IMR-90 (cell line): ENCODE results near the gene ANKDD1B. TPM values are rescaled to one million over a fixed set of nuclear protein-coding genes. Genes with fewer than 3 reads are reported as not detected.

Experiments
- ATAC-seq: fragments of 200-7000 bp; cut with Tn5 transposase; 2 replicates; pipeline ENCODE4 v1.9.1; 2020; ENCODE audit warnings: low read depth, mild to moderate bottlenecking, moderate library complexity
- BruUV-seq: library from RNA; stranded (reverse); fragments of 400-500 nt; replicated peaks from 2 replicates; lab custom pipeline; 2021; lab: Mats Ljungman, UMichigan
- CTCF ChIA-PET: fragments of 300-600 bp; formaldehyde crosslinking; extraction: SDS; loops from one replicate; lab custom pipeline; 2021; ENCODE audit warnings: antibody characterized with exemption; lab: Yijun Ruan, JAX
- POLR2A ChIA-PET: fragments of 300-600 bp; sonication (Branson Sonifier 250); formaldehyde crosslinking; loops from one replicate; lab custom pipeline; 2022; ENCODE audit warnings: antibody characterized with exemption; ENCODE audit not compliant: unreplicated experiment; lab: Charles Lee
- DNase-seq: peaks from one replicate; pipeline ENCODE4 v3.0.0; 2013
- H2AFZ ChIP-seq: replicated peaks from 2 replicates; pipeline ENCODE3; 2013; ENCODE audit warnings: low read length, mild to moderate bottlenecking; ENCODE audit not compliant: poor library complexity
- H2AK5ac ChIP-seq: 2 replicates; pipeline ENCODE4 v1.6.1; 2013; ENCODE audit warnings: low read depth, low read length, inconsistent platforms
- H2AK9ac ChIP-seq: replicated peaks from 2 replicates; pipeline ENCODE3; 2013; ENCODE audit warnings: mild to moderate bottlenecking, low read depth, low read length, moderate library complexity; ENCODE audit not compliant: poor library complexity
- H2BK120ac ChIP-seq: 2 replicates; pipeline ENCODE4 v1.6.1; 2013; ENCODE audit warnings: low read depth, low read length, inconsistent platforms
- H2BK15ac ChIP-seq: 3 replicates; pipeline ENCODE4 v1.6.1; 2013; ENCODE audit warnings: low read depth, low read length, inconsistent platforms
- H2BK20ac ChIP-seq: 2 replicates; pipeline ENCODE4 v1.6.1; 2013; ENCODE audit warnings: low read depth, mild to moderate bottlenecking, inconsistent platforms, low read length, moderate library complexity
- H2BK5ac ChIP-seq: 2 replicates; pipeline ENCODE4 v1.6.1; 2013; ENCODE audit warnings: mild to moderate bottlenecking, low read depth, low read length, inconsistent platforms; ENCODE audit not compliant: poor library complexity, severe bottlenecking
- H3K14ac ChIP-seq: replicated peaks from 2 replicates; pipeline ENCODE4 v1.6.1; 2013; ENCODE audit warnings: low read depth, low read length, inconsistent platforms
- H3K18ac ChIP-seq: 2 replicates; pipeline ENCODE4 v1.6.1; 2013; ENCODE audit warnings: low read depth, low read length, control low read depth
- H3K23ac ChIP-seq: 2 replicates; pipeline ENCODE4 v1.6.1; 2013; ENCODE audit warnings: low read depth, low read length, inconsistent platforms
- H3K27ac ChIP-seq: 2 replicates; pipeline ENCODE4 v1.5.1; 2013; ENCODE audit warnings: mild to moderate bottlenecking, control low read depth, low read length; ENCODE audit not compliant: insufficient read depth
- H3K27me3 ChIP-seq: 2 replicates; pipeline ENCODE4 v1.6.1; 2013; ENCODE audit warnings: low read length; ENCODE audit not compliant: control insufficient read depth, insufficient read depth
- H3K36me3 ChIP-seq: 2 replicates; pipeline ENCODE4 v1.6.1; 2013; ENCODE audit warnings: low read length, mixed read lengths; ENCODE audit not compliant: control insufficient read depth, insufficient read depth
- H3K4ac ChIP-seq: 2 replicates; pipeline ENCODE4 v1.6.1; 2013; ENCODE audit warnings: low read depth, low read length, inconsistent platforms
- H3K4me1 ChIP-seq: 2 replicates; pipeline ENCODE4 v1.6.1; 2013; ENCODE audit warnings: low read length, mixed read lengths; ENCODE audit not compliant: control insufficient read depth, insufficient read depth
- H3K4me2 ChIP-seq: 2 replicates; pipeline ENCODE4 v1.6.1; 2013; ENCODE audit warnings: low read depth, mild to moderate bottlenecking, control low read depth, low read length, moderate library complexity
- H3K4me3 ChIP-seq: 2 replicates; pipeline ENCODE4 v1.5.1; 2013; ENCODE audit warnings: low read depth, mild to moderate bottlenecking, control low read depth, low read length, moderate library complexity; ENCODE audit not compliant: insufficient read depth
- H3K56ac ChIP-seq: 2 replicates; pipeline ENCODE4 v1.6.1; 2013; ENCODE audit warnings: low read length, inconsistent platforms; ENCODE audit not compliant: insufficient read depth; ENCODE audit errors: extremely low read depth
- H3K79me1 ChIP-seq, 2 experiments: 2 replicates each; pipeline ENCODE4 v1.6.1; 2013; ENCODE audit warnings: low read length in 2 of 2, inconsistent platforms in 1 of 2, low read depth in 1 of 2
- H3K9ac ChIP-seq: 2 replicates; pipeline ENCODE4 v1.6.1; 2013; ENCODE audit warnings: low read depth, low read length, control low read depth
- H3K9me1 ChIP-seq: 2 replicates; pipeline ENCODE4 v1.6.1; 2013; ENCODE audit warnings: low read length, inconsistent platforms; ENCODE audit not compliant: insufficient read depth
- H3K9me3 ChIP-seq: 2 replicates; pipeline ENCODE4 v1.6.1; 2013; ENCODE audit warnings: low read length; ENCODE audit not compliant: control insufficient read depth, insufficient read depth
- H4K20me1 ChIP-seq: 2 replicates; pipeline ENCODE4 v1.6.1; 2013; ENCODE audit warnings: low read length, inconsistent platforms; ENCODE audit not compliant: insufficient read depth
- H4K5ac ChIP-seq: 2 replicates; pipeline ENCODE4 v1.6.1; 2013; ENCODE audit warnings: mild to moderate bottlenecking, low read depth, low read length, control low read depth
- H4K8ac ChIP-seq, 2 experiments: 2 replicates each; pipeline ENCODE4 v1.6.1; 2013; ENCODE audit warnings: low read depth in 2 of 2, low read length in 2 of 2, control low read depth in 1 of 2, inconsistent platforms in 1 of 2
- H4K91ac ChIP-seq: 2 replicates; pipeline ENCODE4 v1.6.1; 2013; ENCODE audit warnings: low read depth, low read length, inconsistent platforms; ENCODE audit not compliant: insufficient read depth
- CEBPB ChIP-seq: IDR thresholded peaks from 2 replicates; pipeline ENCODE4 v1.6.1; 2012; ENCODE audit warnings: low read depth, low read length, improper control_type of control experiment
- CHD1 ChIP-seq: IDR thresholded peaks from 2 replicates; pipeline ENCODE4 v1.6.1; 2012; ENCODE audit warnings: low read depth, low read length, improper control_type of control experiment
- MAZ ChIP-seq: IDR thresholded peaks from 2 replicates; pipeline ENCODE4 v1.6.1; 2012; ENCODE audit warnings: low read depth, mild to moderate bottlenecking, low read length, improper control_type of control experiment, moderate library complexity, borderline replicate concordance
- MXI1 ChIP-seq: IDR thresholded peaks from 2 replicates; pipeline ENCODE4 v1.6.1; 2012; ENCODE audit warnings: low read depth, mild to moderate bottlenecking, low read length, moderate library complexity, borderline replicate concordance
- NFE2L2 ChIP-seq: fragments of 150-350 bp; IDR thresholded peaks from 2 replicates; pipeline ENCODE4 v1.6.1; 2016; ENCODE audit warnings: low read depth, mild to moderate bottlenecking, low read length
- RAD21 ChIP-seq: IDR thresholded peaks from 2 replicates; pipeline ENCODE4 v1.6.1; 2012; ENCODE audit warnings: low read length, improper control_type of control experiment
- RCOR1 ChIP-seq: IDR thresholded peaks from 2 replicates; pipeline ENCODE4 v1.6.1; 2012; ENCODE audit warnings: mild to moderate bottlenecking, low read length, improper control_type of control experiment; ENCODE audit not compliant: insufficient replicate concordance
- RFX5 ChIP-seq: IDR thresholded peaks from 2 replicates; pipeline ENCODE4 v1.8.0; 2012; ENCODE audit warnings: low read depth, mild to moderate bottlenecking, low read length, moderate library complexity
- WGBS, 2 experiments: methylation state at CpG; one replicate each; pipeline versions ENCODE4 v1.1.5 to v1.1.7; 2013; ENCODE audit warnings: missing lambda C conversion rate in 2 of 2; ENCODE audit not compliant: insufficient read length in 1 of 2; ENCODE audit errors: extremely low coverage in 2 of 2; 5-methylcytosine and 5-hydroxymethylcytosine counted together
- dilution Hi-C: fragments of 300-500 bp; cut with HindIII; formaldehyde crosslinking; loops from one replicate; pipeline ENCODE4 v1.14.3; 2018; ENCODE audit warnings: low sequenced_read_pairs; ENCODE audit not compliant: unreplicated experiment
- in situ Hi-C: fragments of 300-500 bp; cut with MboI; formaldehyde crosslinking; loops from 3 replicates; pipeline ENCODE4 v1.14.3; 2019; ENCODE audit warnings: low sequenced_read_pairs, inconsistent platforms, mixed read lengths
- intact Hi-C: fragments of 100-400 bp; cut with micrococcal nuclease; formaldehyde crosslinking; loops from 2 replicates; pipeline ENCODE4 v1.10.0; 2022
- polyA plus RNA-seq, 3 experiments: library from polyadenylated mRNA; depleted of rRNA; stranded (reverse); fragments of >200 nt; gene quantifications; 2 replicates each; pipeline ENCODE4 v1.2.3, GENCODE V29; 2012; ENCODE audit warnings: low replicate concordance in 1 of 3
- total RNA-seq: library from RNA; depleted of rRNA; stranded (reverse); fragments of >200 nt; gene quantifications from 2 replicates; pipeline ENCODE4 v1.2.3, GENCODE V29; 2012
- TF ChIP-seq, protein P1 (sequence below): fragments of 150-350 bp; IDR thresholded peaks from 2 replicates; pipeline ENCODE4 v1.6.1; 2017; ENCODE audit warnings: mild to moderate bottlenecking, antibody characterized with exemption, low read length, low read depth
- TF ChIP-seq, protein P2 (sequence below): fragments of 150-350 bp; IDR thresholded peaks from 2 replicates; pipeline ENCODE4 v1.6.1; 2016; ENCODE audit warnings: low read depth, mild to moderate bottlenecking, low read length, moderate library complexity, borderline replicate concordance
- TF ChIP-seq, protein P3 (sequence below): conservative IDR thresholded peaks from 2 replicates; pipeline ENCODE4 v1.5.1; 2012; ENCODE audit warnings: mild to moderate bottlenecking, low read depth, low read length, improper control_type of control experiment

Gene ANKDD1B
- total and polyA plus RNA-seq, 2 of the 4 experiments (the other 2 are of a cell fraction) = 0.24 TPM; not detected in 1

DNA sequence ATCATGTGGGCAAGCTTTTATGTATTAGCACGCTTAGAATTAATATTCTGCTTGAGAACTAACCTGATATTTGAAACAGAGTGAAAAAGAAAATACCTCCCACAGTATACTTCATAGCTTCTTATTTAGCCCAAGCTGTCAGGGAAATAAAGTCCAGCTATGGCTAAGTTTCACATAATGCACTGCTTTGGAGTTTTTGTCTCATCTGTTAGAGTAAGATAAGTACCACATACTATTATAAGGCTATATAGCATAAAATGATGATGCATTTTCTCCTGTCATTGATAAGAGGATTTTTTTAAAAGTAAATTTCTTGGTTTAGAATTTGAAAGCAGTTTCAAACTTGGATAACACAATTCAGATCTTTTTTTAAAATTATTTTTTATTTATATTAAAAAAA lies 2.4 kb upstream of the ANKDD1B start:
- ChIA-PET CTCF (no interaction called here), POLR2A (no interaction called here)
- intact Hi-C loops = loop anchor here (10.0 kb wide), 1 partner anchor 374 kb away; the partner anchor contains the start of gene ANKRD31

More for the DNA sequence above, 2.4 kb upstream of the ANKDD1B start:
- dilution Hi-C loops (no loop called here), in situ Hi-C loops (no loop called here)
- no peak overlapping the region for H2AK9ac ChIP-seq
- H3K23ac ChIP-seq = no peak overlapping the region
- H3K36me3 ChIP-seq = no peaks in the 10 kb centered on the region
- BruUV-seq = no TSS peak
- no peak overlapping the region for H3K14ac ChIP-seq
- no peak overlapping the region for H4K91ac ChIP-seq
- H4K5ac ChIP-seq = no peak overlapping the region
- 0 out of 2 replicates have a peak, but pooled peaks cover under 1% of the 10 kb centered on the region for H3K9me1 ChIP-seq
- no peak overlapping the region for H2AK5ac ChIP-seq
- no CpG with 5 or more reads among the region's 1 CpG for WGBS, 2 experiments
- H3K18ac ChIP-seq = no peak overlapping the region
- H2BK15ac ChIP-seq = no peak overlapping the region
- no peak overlapping the region for H2BK20ac ChIP-seq
- no peak overlapping the region for H3K9ac ChIP-seq
- no peak overlapping the region for H4K8ac ChIP-seq
- H3K79me1 ChIP-seq = peaks cover 4 to 7% of the 10 kb centered on the region in 2 experiments; a peak in 2 of 4 replicates
- DNase-seq (no peak), ATAC-seq (no peak)
- no peak overlapping the region for H3K27ac ChIP-seq
- no peaks in the 10 kb centered on the region for H3K27me3 ChIP-seq
- no peak overlapping the region for H2BK120ac ChIP-seq
- H3K4ac ChIP-seq = no peak overlapping the region
- H3K9me3 ChIP-seq = no peaks in the 10 kb centered on the region
- no peak overlapping the region for H2AFZ ChIP-seq
- H3K56ac ChIP-seq = no peak overlapping the region
- no peaks in the 10 kb centered on the region; the same call in 1 of the 2 replicates for H3K4me1 ChIP-seq
- no peak overlapping the region for H3K4me2 ChIP-seq
- no peak overlapping the region for H2BK5ac ChIP-seq
- H3K4me3 ChIP-seq = no peak overlapping the region
- no peaks in the 10 kb centered on the region for H4K20me1 ChIP-seq
- TF ChIP-seq RFX5 = no peak
- no peak for TF ChIP-seq CEBPB
- TF ChIP-seq RAD21 = no peak
- no peak for TF ChIP-seq MXI1
- TF ChIP-seq, protein P1, sequence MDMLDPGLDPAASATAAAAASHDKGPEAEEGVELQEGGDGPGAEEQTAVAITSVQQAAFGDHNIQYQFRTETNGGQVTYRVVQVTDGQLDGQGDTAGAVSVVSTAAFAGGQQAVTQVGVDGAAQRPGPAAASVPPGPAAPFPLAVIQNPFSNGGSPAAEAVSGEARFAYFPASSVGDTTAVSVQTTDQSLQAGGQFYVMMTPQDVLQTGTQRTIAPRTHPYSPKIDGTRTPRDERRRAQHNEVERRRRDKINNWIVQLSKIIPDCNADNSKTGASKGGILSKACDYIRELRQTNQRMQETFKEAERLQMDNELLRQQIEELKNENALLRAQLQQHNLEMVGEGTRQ = no peak
- TF ChIP-seq RCOR1 = no peak
- TF ChIP-seq CHD1 = no peak
- no peak for TF ChIP-seq MAZ
- TF ChIP-seq, protein P2, sequence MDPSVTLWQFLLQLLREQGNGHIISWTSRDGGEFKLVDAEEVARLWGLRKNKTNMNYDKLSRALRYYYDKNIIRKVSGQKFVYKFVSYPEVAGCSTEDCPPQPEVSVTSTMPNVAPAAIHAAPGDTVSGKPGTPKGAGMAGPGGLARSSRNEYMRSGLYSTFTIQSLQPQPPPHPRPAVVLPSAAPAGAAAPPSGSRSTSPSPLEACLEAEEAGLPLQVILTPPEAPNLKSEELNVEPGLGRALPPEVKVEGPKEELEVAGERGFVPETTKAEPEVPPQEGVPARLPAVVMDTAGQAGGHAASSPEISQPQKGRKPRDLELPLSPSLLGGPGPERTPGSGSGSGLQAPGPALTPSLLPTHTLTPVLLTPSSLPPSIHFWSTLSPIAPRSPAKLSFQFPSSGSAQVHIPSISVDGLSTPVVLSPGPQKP = no peak
- no peak for TF ChIP-seq NFE2L2
- TF ChIP-seq, protein P3, sequence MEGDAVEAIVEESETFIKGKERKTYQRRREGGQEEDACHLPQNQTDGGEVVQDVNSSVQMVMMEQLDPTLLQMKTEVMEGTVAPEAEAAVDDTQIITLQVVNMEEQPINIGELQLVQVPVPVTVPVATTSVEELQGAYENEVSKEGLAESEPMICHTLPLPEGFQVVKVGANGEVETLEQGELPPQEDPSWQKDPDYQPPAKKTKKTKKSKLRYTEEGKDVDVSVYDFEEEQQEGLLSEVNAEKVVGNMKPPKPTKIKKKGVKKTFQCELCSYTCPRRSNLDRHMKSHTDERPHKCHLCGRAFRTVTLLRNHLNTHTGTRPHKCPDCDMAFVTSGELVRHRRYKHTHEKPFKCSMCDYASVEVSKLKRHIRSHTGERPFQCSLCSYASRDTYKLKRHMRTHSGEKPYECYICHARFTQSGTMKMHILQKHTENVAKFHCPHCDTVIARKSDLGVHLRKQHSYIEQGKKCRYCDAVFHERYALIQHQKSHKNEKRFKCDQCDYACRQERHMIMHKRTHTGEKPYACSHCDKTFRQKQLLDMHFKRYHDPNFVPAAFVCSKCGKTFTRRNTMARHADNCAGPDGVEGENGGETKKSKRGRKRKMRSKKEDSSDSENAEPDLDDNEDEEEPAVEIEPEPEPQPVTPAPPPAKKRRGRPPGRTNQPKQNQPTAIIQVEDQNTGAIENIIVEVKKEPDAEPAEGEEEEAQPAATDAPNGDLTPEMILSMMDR = no peak
